B cell (primary cell): ENCODE data around the gene IL11RA. TPM values are rescaled to one million over a fixed set of nuclear protein-coding genes. Genes with fewer than 3 reads are reported as not detected.

Experiments used
- ATAC-seq: fragments of 200-7000 bp; cut with Tn5 transposase; one replicate; pipeline ENCODE4 v1.10.0; 2021; ENCODE audit warnings: low read depth, mild to moderate bottlenecking, moderate number of reproducible peaks, moderate library complexity
- CTCF ChIA-PET: fragments of 350-600 bp; sonication (Branson Sonifier 250); formaldehyde crosslinking; loops from one replicate; lab custom pipeline; 2021; ENCODE audit warnings: antibody characterized with exemption, inconsistent platforms; lab: Charles Lee
- POLR2A ChIA-PET: fragments of 350-600 bp; sonication (Branson Sonifier 250); formaldehyde crosslinking; loops from one replicate; lab custom pipeline; 2021; ENCODE audit warnings: antibody characterized with exemption; lab: Charles Lee
- DNase-seq: peaks from one replicate; pipeline ENCODE4 v3.0.0; 2013
- H2AFZ ChIP-seq: 2 replicates; pipeline ENCODE4 v1.6.1; 2012; ENCODE audit warnings: mild to moderate bottlenecking, low read depth, low read length; ENCODE audit not compliant: insufficient read depth, poor library complexity, severe bottlenecking
- H3K27ac ChIP-seq, 2 donors: 1 replicate in 1 of 2; 2 replicates in 1 of 2; pipeline ENCODE4 v1.5.1; 2012 to 2013; ENCODE audit warnings: low read length in 2 of 2, mild to moderate bottlenecking in 2 of 2, moderate library complexity in 1 of 2
- H3K27me3 ChIP-seq, 4 experiments: fragments of 200-600 bp in 1 of 4; sonication (generic) in 1 of 4; replicated peaks in 1 of 4; 1 replicate in 2 of 4; 2 replicates in 2 of 4; pipeline versions ENCODE4 v1.6.1 to v1.7.0; 2013 to 2016; ENCODE audit warnings: low read length in 3 of 4, mild to moderate bottlenecking in 2 of 4, mixed read lengths in 1 of 4, moderate library complexity in 1 of 4; ENCODE audit not compliant: insufficient read depth in 4 of 4, control insufficient read depth in 3 of 4; ENCODE audit errors: control extremely low read depth in 1 of 4
- H3K36me3 ChIP-seq, 2 experiments: replicated peaks in 1 of 2; 1 replicate in 1 of 2; 2 replicates in 1 of 2; pipeline versions ENCODE4 v1.6.1 to v1.7.1; 2013; ENCODE audit warnings: low read length in 1 of 2; ENCODE audit not compliant: insufficient read depth in 2 of 2, control insufficient read depth in 1 of 2; ENCODE audit errors: control extremely low read depth in 1 of 2, extremely low read depth in 1 of 2
- H3K4me1 ChIP-seq, 2 donors: fragments of 200-600 bp in 1 of 2; sonication (generic) in 1 of 2; 1 replicate in 1 of 2; 2 replicates in 1 of 2; pipeline versions ENCODE4 v1.5.1 to v1.6.1; 2013 to 2017; ENCODE audit warnings: low read length in 2 of 2; ENCODE audit not compliant: control insufficient read depth in 2 of 2, insufficient read depth in 2 of 2
- H3K4me2 ChIP-seq: replicated peaks from 2 replicates; pipeline ENCODE3; 2012; ENCODE audit warnings: mild to moderate bottlenecking, low read depth, low read length; ENCODE audit not compliant: poor library complexity, severe bottlenecking
- H3K4me3 ChIP-seq, 5 experiments: fragments of 200-600 bp in 1 of 5; sonication (generic) in 1 of 5; 1 replicate in 3 of 5; 2 replicates in 2 of 5; pipeline versions ENCODE4 v1.5.1 to v1.7.0; 2011 to 2016; ENCODE audit warnings: low read length in 4 of 5, mild to moderate bottlenecking in 4 of 5, low read depth in 2 of 5, control low read depth in 1 of 5, moderate library complexity in 1 of 5; ENCODE audit not compliant: insufficient read depth in 1 of 5; ENCODE audit errors: control extremely low read depth in 1 of 5, extremely low read depth in 1 of 5
- H3K79me2 ChIP-seq: fragments of 200-600 bp; sonication (generic); one replicate; pipeline ENCODE4 v1.6.0; 2016; ENCODE audit warnings: low read length; ENCODE audit not compliant: control insufficient read depth, insufficient read depth
- H3K9ac ChIP-seq: fragments of 200-600 bp; sonication (generic); 2 replicates; pipeline ENCODE4 v1.6.1; 2017; ENCODE audit warnings: mild to moderate bottlenecking, low read length, moderate library complexity
- H3K9me3 ChIP-seq, 3 donors: one replicate each; pipeline versions ENCODE4 v1.6.1 to v1.7.1; 2013; ENCODE audit warnings: low read length in 2 of 3; ENCODE audit not compliant: control insufficient read depth in 2 of 3, insufficient read depth in 1 of 3; ENCODE audit errors: control extremely low read depth in 1 of 3
- H4K20me1 ChIP-seq: 2 replicates; pipeline ENCODE4 v1.6.0; 2012; ENCODE audit warnings: mild to moderate bottlenecking, low read length; ENCODE audit not compliant: insufficient read depth, control insufficient read depth, poor library complexity, severe bottlenecking
- H3K27ac Mint-ChIP-seq: one replicate; pipeline ENCODE4 v1.8.0; 2021; ENCODE audit warnings: mixed read lengths
- H3K27me3 Mint-ChIP-seq: one replicate; pipeline ENCODE4 v1.8.0; 2021; ENCODE audit warnings: mixed read lengths
- H3K4me1 Mint-ChIP-seq: one replicate; pipeline ENCODE4 v1.8.0; 2021; ENCODE audit warnings: mixed read lengths
- H3K4me3 Mint-ChIP-seq: one replicate; pipeline ENCODE4 v1.8.0; 2021; ENCODE audit warnings: mixed read lengths
- H3K9me3 Mint-ChIP-seq: one replicate; pipeline ENCODE4 v1.8.0; 2022; ENCODE audit warnings: mixed read lengths; ENCODE audit not compliant: insufficient read depth
- CTCF ChIP-seq: fragments of 200-600 bp; IDR thresholded peaks from one replicate; pipeline ENCODE4 v1.8.0; 2022; ENCODE audit warnings: antibody characterized with exemption, mild to moderate bottlenecking
- EZH2 ChIP-seq: IDR thresholded peaks from 2 replicates; pipeline ENCODE4 v1.6.1; 2012; ENCODE audit warnings: borderline replicate concordance, low read depth, mild to moderate bottlenecking, moderate library complexity, low read length; ENCODE audit not compliant: insufficient read depth, poor library complexity, severe bottlenecking
- WGBS: methylation state at CpG from one replicate; pipeline ENCODE4 v1.1.5; 2013; ENCODE audit warnings: missing lambda C conversion rate; ENCODE audit not compliant: insufficient coverage; 5-methylcytosine and 5-hydroxymethylcytosine counted together
- intact Hi-C: fragments of 100-400 bp; cut with micrococcal nuclease; formaldehyde crosslinking; loops from one replicate; pipeline ENCODE4 v1.10.0; 2022
- polyA plus RNA-seq: library from polyadenylated mRNA; depleted of rRNA; stranded (reverse); fragments of >200 nt; gene quantifications from 2 replicates; pipeline ENCODE4 v1.2.3, GENCODE V29; 2012
- total RNA-seq, 2 donors: library from RNA; stranded (reverse); fragments of 120-200 nt in 1 of 2; gene quantifications; 1 replicate in 1 of 2; 2 replicates in 1 of 2; pipeline versions ENCODE4 v1.2.3 to v1.2.4, GENCODE V29; 2013 to 2022

Gene IL11RA
- total and polyA plus RNA-seq, 2 donors (not counting 1 experiment from before 2014, with no cell fraction given): 47.3 to 58.0 TPM

- TF ChIP-seq CTCF (peak; percentile 89), EZH2 (no peak)
- ATAC-seq: peak; percentile 19
- Histone ChIP-seq H2AFZ (no peak overlapping the region), H3K36me3 (peaks cover 0 to 3% of the 10 kb centered on the region in 2 experiments), H3K4me3 (no peak overlapping the region), H3K79me2 (peaks cover 26% of the 10 kb centered on the region), H4K20me1 (peaks cover 16% of the 10 kb centered on the region), H3K27me3 (peaks cover 0 to 19% (median 7%) of the 10 kb centered on the region in 4 experiments), H3K9ac (no peak overlapping the region), H3K4me1 (peaks cover 22 to 38% of the 10 kb centered on the region in 2 donors), H3K27ac (no peak overlapping the region), H3K9me3 (peaks cover 0 to 4% (median 0%) of the 10 kb centered on the region in 3 donors), H3K4me2 (no peak overlapping the region)
- peak; percentile 81 for DNase-seq
- intact Hi-C loops: loop anchor here (1.0 to 2.0 kb wide), 2 partner anchors 22 to 85 kb away; partner anchors contain the start of gene RPP25L
- H3K9me3 Mint-ChIP-seq: no peaks in the 10 kb centered on the region
- WGBS: 38% methylated on average over 2 of the region's 3 CpGs
- H3K4me3 Mint-ChIP-seq: peak overlapping the region; percentile 48
- H3K27me3 Mint-ChIP-seq: peaks cover 16% of the 10 kb centered on the region
- ChIA-PET POLR2A (interaction anchor here (1.1 to 1.3 kb wide), 3 partner anchors 10 to 22 kb away, joined by 4 to 6 read pairs (median 4); partner anchors contain the start of gene RPP25L), CTCF (interaction anchor here (0.5 to 8.4 kb wide), 34 partner anchors 9 to 1072 kb away, joined by 3 to 150 read pairs (median 5); partner anchors contain the start of genes CCL27, DCTN3, DNAI1 and FAM219A)
- peaks cover 35% of the 10 kb centered on the region for H3K4me1 Mint-ChIP-seq
- H3K27ac Mint-ChIP-seq: no peak overlapping the region
These were observed 18.0 kb upstream of the IL11RA start for GRCh38 chr9:34633851-34634550.
